CD4-positive, alpha-beta T cell treated with Interleukin-17A for 1 hour (primary cell): ENCODE data around the gene SLC26A8.
"Not testable (repeated sequence)": the region's sequence is repeated elsewhere in the genome, so short reads cannot be mapped to it uniquely, and the experiment has no call there.

Experiments
- DNase-seq: peaks from one replicate; pipeline ENCODE4 v3.0.0-alpha.2; 2020

The SLC26A8 gene

DNA sequence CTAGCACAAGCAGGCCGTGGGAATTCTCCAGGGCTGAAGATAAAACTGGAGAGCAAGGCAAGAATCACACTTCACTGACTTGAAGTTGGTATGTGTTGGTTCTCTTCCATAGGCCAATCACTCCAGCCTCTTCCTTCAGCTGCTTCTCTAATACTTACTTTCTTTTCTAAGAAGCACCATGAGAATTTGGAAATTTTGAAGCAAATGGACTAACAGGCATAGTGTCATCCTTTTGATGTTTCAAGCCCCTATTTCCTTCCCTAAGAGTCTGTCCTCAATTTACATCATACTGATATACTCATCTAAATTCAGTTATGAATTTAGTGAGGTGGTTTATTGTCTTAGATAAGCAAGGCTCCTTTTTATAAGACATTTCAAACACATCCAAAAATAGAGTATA, 24.0 kb downstream of the SLC26A8 start:
- DNase-seq, result no peak

- no peak for DNase-seq
Observed at GRCh38 chr6:35993150-35993549, 31.3 kb downstream of the SLC26A8 start.

DNA sequence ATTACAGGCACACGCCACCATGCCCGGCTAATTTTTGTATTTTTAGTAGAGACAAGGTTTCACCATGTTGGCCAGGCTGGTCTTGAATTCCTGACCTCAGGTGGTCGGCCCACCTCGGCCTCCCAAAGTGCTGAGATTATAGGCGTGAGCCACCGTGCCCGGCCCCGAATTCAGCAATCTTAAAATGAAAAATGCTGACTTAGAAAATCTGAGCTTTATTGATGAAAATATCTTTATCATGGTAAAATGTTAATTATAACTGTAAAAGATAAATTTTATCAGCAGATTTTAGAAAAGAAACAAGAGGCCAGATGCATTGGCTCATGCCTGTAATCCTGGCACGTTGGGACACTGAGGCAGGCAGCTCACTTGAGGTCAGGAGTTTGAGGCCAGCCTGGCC, 36.4 kb downstream of the SLC26A8 start:
- not testable (repeated sequence) for DNase-seq

GRCh38 chr6:35984701-35985100, 39.7 kb downstream of the SLC26A8 start:
- no peak for DNase-seq

DNA sequence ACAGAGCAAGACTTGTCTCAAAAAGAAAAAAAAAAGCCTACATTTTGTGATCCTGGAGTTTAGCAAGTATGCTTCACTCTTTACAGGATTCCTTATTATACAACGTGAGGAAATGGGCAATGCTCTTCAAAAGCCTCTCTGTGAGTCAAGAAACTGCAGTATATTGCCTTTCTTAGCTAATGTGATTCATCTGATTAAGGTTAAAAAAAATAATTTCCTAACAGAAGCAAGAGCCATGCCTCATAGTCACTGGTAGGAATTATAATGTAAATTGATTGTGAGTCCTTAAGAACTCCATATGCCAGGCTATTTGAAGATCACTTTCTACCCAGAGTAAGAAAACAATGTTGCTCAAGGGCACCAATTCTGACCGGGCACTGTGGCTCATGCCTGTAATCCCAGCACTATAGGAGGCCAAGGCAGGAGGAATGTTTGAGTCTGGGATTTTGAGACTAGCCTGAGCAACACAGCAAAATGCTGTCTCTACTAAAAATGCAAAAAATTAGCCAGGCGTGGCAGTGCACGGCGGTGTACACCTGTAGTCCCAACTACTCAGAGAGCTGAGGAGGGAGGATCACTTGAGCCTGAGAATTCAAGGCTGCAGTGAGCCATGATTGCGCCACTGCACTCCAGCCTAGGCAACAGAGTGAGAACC, 43.3 kb downstream of the SLC26A8 start:
- DNase-seq, result no peak

- not testable (repeated sequence) for DNase-seq
Observed at GRCh38 chr6:35980126-35980525, 44.3 kb downstream of the SLC26A8 start.

- DNase-seq, result no peak
Observed at GRCh38 chr6:35977308-35977707, 47.1 kb downstream of the SLC26A8 start.

DNA sequence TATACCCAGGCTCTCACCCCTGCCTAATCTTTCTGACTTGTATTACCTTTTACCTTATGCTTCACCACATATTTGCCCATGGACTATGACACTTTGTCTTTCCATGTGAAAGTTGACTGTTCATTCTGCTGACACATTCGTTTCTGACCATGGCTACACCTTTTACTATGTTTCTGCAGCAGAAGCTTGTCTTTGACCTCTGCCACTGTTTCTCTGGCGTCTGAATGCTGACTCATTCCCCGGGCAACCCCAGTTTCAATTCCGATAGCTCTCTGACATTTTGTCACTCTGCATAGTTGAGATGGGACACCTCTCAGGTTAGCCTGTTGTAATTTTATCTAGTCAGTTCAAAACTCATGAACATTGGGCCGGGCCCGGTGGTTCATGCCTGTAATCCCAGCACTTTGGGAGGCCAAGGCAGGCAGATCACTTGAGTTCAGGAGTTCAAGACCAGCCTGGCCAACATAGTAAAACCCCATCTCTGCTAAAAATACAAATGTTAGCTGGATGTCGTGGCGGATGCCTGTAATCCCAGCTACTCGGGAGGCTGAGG, 50.7 kb downstream of the SLC26A8 start:
- no peak for DNase-seq

GRCh38 chr6:35972471-35973367, 51.7 kb downstream of the SLC26A8 start:
- DNase-seq, result no peak

- no peak for DNase-seq
Observed at GRCh38 chr6:35970181-35970580, 54.3 kb downstream of the SLC26A8 start.

GRCh38 chr6:35969646-35970045, 54.8 kb downstream of the SLC26A8 start:
- no peak for DNase-seq

- no peak for DNase-seq
Observed at GRCh38 chr6:35968821-35969220, 55.6 kb downstream of the SLC26A8 start.

DNA sequence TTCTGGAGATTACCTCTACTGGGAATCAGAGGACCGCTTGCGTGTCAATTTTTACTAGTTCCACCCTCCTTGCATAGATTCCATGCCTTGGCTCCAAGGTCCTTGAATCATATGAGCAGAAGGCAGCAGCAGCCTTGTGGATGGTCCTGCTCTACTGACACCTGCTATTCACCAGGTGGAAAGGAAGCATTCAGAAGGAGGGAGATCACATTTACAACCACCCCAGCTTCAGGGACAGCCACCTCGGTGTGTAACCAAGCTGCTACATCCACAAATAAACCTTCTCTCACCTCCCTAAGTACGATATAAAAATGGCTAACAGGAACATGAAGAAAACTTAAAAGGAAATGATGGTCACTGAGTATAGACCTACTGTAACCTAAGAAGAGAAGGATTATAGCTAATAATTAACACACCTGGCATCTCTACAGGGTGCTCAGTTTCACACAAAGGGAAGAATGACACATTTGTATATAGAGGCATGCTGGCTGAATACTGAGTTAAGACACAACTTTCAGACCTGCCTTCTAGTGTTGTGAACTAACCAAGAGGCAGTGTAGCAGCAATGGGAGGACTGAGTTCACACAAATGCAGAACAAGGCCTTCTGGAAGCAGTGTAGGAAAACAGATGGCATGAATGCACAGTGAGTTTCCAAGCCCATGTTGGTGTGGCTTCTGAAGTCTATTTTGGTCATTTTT, 57.2 kb downstream of the SLC26A8 start:
- no peak for DNase-seq

GRCh38 chr6:35962779-35963560, 61.5 kb downstream of the SLC26A8 start:
- DNase-seq, result no peak

- no peak for DNase-seq
Observed at GRCh38 chr6:35960187-35960586, 64.3 kb downstream of the SLC26A8 start.

- DNase-seq, result no peak
Observed at GRCh38 chr6:35955970-35956369, 68.5 kb downstream of the SLC26A8 start.

DNA sequence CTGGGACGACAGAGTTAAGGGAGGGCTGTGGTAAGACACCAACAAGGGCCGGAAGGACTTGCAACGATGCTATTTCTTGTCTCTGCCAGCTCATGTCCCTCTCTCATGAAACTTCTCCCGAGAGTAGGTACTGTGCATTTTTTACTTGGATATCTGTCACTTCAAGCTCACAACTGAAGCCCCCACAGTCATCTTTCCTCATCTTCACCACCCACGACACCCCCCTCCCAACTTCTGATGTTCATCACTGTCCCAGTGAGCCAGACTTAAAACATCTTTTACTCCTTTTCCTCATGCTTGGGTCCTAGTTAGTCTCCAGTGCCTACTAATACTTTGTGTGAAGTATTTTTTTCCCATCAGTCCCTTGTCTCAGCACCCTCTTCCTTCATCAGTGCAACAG, 68.9 kb downstream of the SLC26A8 start:
- DNase-seq, result no peak

- DNase-seq, result no peak
Observed at GRCh38 chr6:35955071-35955470, 69.4 kb downstream of the SLC26A8 start.

DNA sequence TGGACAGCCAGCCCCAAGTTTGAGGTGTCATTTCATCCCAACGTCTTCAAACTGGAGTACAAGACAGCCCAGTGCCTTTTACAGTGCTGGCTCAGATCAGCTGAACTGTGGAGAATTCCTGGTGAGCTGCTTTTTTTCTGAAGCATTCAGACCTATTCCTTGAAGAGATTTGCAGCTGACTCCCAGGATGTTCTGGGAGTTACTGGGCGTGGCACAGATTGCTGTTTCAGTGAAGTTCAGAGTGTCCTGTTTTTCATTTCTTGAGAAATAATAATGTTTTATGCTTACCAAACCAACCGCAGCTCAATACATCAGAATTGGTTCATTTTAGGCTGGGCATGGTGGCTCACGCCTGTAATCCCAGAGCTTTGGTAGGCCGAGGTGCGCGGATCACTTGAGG, 70.1 kb downstream of the SLC26A8 start:
- DNase-seq, result no peak

GRCh38 chr6:35948725-35949124, 75.7 kb downstream of the SLC26A8 start:
- no peak for DNase-seq

GRCh38 chr6:35945650-35946025, 78.8 kb downstream of the SLC26A8 start:
- DNase-seq, result no peak

DNA sequence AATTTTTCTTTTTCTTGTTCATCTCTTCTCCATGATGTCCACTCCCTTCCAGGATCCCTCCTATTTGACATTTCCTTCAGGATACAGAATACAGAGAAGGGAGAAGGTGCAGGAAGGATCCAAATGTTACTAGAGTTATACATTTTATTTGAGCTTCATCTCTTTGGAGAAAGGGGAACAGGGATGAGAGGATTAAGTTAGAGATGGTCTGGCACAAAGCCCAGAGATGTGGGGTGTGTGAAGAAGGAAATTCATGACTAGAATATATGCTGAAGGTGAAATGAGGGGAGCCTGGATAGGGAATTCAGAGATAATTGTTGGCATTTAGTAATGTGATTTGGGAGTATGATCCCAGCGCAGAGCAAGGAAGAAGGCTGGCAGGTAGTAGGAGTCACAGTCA, 81.1 kb downstream of the SLC26A8 start:
- DNase-seq, result no peak

- DNase-seq, result no peak
Observed at GRCh38 chr6:35942355-35942754, 82.1 kb downstream of the SLC26A8 start.
